Activated CD8-positive, alpha-beta memory T cell treated with anti-CD3 and anti-CD28 coated beads, Interleukin-2, amount 50 U/mL, for 48 hours (primary cell): Measurements from ENCODE around the gene PTOV1.
"Not testable (repeated sequence)": the region's sequence is repeated elsewhere in the genome, so short reads cannot be mapped to it uniquely, and the experiment has no call there.

Experiments used
- DNase-seq: peaks from one replicate; pipeline ENCODE4 v3.0.0-alpha.2; 2020

PTOV1 gene

GRCh38 chr19:49818649-49819370 lies 32.1 kb upstream of the PTOV1 start:
- no peak for DNase-seq

GRCh38 chr19:49819452-49820115 lies 31.4 kb upstream of the PTOV1 start:
- DNase-seq = not testable (repeated sequence)

- DNase-seq = no peak
These were observed 30.8 kb upstream of the PTOV1 start for GRCh38 chr19:49820125-49820524.

GRCh38 chr19:49823472-49823871 lies 27.5 kb upstream of the PTOV1 start:
- DNase-seq = no peak

GRCh38 chr19:49824662-49825061 lies 26.3 kb upstream of the PTOV1 start:
- no peak for DNase-seq

GRCh38 chr19:49827034-49827433 lies 23.9 kb upstream of the PTOV1 start:
- no peak for DNase-seq

- DNase-seq = no peak
These were observed 21.8 kb upstream of the PTOV1 start for GRCh38 chr19:49829200-49829599.

GRCh38 chr19:49829721-49830120 lies 21.2 kb upstream of the PTOV1 start:
- DNase-seq = no peak

- no peak for DNase-seq
These were observed 20.2 kb upstream of the PTOV1 start for GRCh38 chr19:49830766-49831165.

GRCh38 chr19:49831592-49831991 lies 19.4 kb upstream of the PTOV1 start:
- DNase-seq = no peak

GRCh38 chr19:49832556-49832955 lies 18.4 kb upstream of the PTOV1 start:
- DNase-seq = no peak

- DNase-seq = no peak
These were observed 17.4 kb upstream of the PTOV1 start for GRCh38 chr19:49833599-49833998.

- DNase-seq = no peak
These were observed 15.4 kb upstream of the PTOV1 start for GRCh38 chr19:49835562-49835961.

GRCh38 chr19:49836176-49837008 lies 14.6 kb upstream of the PTOV1 start:
- DNase-seq = no peak

- no peak for DNase-seq
These were observed 14.0 kb upstream of the PTOV1 start for GRCh38 chr19:49837009-49837310.

GRCh38 chr19:49837425-49837824 lies 13.5 kb upstream of the PTOV1 start:
- no peak for DNase-seq

GRCh38 chr19:49838885-49839588 lies 11.9 kb upstream of the PTOV1 start:
- DNase-seq = no peak

GRCh38 chr19:49839713-49840112 lies 11.2 kb upstream of the PTOV1 start:
- no peak for DNase-seq

GRCh38 chr19:49840321-49840720 lies 10.6 kb upstream of the PTOV1 start:
- no peak for DNase-seq

GRCh38 chr19:49840736-49841249 lies 10.2 kb upstream of the PTOV1 start:
- no peak for DNase-seq

GRCh38 chr19:49843265-49843664 lies 7.7 kb upstream of the PTOV1 start:
- no peak for DNase-seq

GRCh38 chr19:49844138-49845095 lies 6.5 kb upstream of the PTOV1 start:
- DNase-seq = no peak
